ENCODE data around the gene HOXC12.
A peak's percentile ranks its signal among the peaks of the same experiment; 100 is the strongest.

HOXC12 gene

DNA sequence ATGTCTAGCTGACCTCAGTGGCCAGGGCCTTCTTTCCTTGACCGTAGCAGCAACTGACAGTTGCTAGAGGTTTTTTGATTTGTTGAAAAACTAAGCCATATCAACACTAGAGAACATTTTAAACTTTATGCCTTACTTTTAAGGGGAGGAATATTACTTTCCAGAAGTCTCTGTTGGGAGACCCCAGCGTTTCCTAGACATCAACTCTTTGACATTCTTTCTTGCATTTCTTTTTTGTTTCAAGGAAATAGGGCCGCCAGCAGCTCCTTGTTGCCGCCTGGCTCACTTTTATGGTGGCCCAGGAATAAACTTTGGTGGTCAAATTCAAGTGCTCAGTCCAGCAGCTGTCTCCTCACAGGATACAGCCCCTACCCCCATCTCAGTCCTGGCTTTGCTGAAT lies 15.7 kb downstream of the HOXC12 start:
- H3K4me3 ChIP-seq (ENCODE audit: control insufficient read depth, low read depth, low read length), result no peak overlapping the region
- TF ChIP-seq CTCF (conservative IDR thresholded peaks at IDR 0.05; ENCODE audit: control insufficient read depth, insufficient read depth, low read depth, low read length), result no peak
- DNase-seq (ENCODE audit: low read depth), result no peak

- no peak for DNase-seq (ENCODE audit: low read depth)
- H3K4me3 ChIP-seq (ENCODE audit: control insufficient read depth, low read depth, low read length), result no peak overlapping the region
- no peak for TF ChIP-seq CTCF (conservative IDR thresholded peaks at IDR 0.05; ENCODE audit: control insufficient read depth, insufficient read depth, low read depth, low read length)
Measured at GRCh38 chr12:53971129-53971528, 16.4 kb downstream of the HOXC12 start.

DNA sequence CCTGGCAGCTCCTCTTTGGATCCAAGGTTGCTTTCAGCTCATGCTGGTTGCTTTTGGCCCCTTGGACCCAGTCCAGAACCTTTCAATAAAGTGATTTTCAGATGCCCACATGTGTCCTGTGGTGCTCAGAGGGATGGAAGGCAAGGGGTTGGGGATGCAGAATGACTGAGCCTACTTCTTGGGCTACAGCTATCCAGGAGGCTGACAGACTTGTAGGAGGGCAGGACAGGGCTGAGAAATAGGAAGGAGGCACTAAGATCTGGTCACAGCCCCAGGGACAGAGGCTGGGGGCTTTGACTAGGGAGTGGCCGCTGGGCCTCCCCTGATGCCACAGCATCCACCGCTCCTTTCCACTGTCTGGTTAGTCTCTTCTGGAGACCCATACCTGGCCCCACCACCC lies 17.0 kb downstream of the HOXC12 start:
- no peak for TF ChIP-seq CTCF (conservative IDR thresholded peaks at IDR 0.05; ENCODE audit: control insufficient read depth, insufficient read depth, low read depth, low read length)
- H3K4me3 ChIP-seq (ENCODE audit: control insufficient read depth, low read depth, low read length), result no peak overlapping the region
- no peak for DNase-seq (ENCODE audit: low read depth)

DNA sequence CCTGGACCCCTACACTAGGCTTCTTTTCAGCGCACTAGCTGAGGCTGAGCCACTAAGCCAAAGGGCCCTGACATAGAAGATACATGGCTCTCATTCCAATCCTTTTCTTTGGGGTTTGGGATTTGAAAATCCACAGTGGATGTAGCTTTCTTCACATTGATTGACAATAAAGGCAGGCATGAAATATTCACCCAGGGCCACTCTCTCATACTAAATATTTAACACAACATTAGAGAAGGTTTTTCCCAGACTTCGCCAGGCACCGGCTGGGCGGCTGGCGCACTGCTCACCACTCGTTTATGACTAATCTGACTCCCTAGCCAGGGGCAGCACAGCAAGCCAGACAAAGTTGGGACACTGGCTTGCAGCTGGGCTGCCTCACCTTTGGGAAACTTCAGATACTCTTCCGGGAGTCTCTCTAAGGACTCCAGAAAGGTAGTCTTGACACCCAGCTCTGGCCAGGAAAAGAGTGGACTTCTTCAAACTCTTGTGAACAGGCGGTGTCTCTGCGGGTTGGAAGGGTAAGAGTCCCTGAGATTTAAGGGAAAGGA lies 17.5 kb downstream of the HOXC12 start:
- DNase-seq (ENCODE audit: low read depth), result peak; percentile 48
- no peak overlapping the region for H3K4me3 ChIP-seq (ENCODE audit: control insufficient read depth, low read depth, low read length)
- no peak for TF ChIP-seq CTCF (conservative IDR thresholded peaks at IDR 0.05; ENCODE audit: control insufficient read depth, insufficient read depth, low read depth, low read length)

DNA sequence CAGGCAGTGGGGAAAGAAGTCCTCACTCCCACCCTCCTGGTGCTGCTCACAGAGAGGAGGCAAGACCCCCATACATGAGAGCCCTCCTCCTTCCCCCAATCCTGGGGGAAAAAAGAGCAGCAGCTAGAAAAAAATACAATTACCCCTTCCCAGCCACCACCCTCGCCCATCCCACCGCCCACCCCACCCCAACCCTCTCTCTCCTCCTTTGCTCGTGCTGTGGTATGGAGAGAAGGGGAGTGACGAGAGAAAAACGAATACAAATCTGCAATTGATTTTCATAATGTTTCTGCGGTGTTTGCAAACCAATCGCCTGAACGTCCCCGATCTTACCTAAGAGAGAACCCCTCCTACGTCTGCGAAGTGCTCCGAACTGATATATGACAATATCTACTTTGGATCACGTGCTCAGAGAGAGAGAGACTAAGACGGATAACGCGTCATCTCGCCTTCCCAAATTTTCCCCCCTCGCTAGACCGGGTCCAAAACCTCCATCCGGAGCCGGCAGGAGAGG lies 18.1 kb downstream of the HOXC12 start, which contains the start of gene HOXC11:
HOXC11 (plus strand) TSS at position 405 of the 514 bp plus-strand sequence. CDS start 116 bp downstream, outside the sequence.
- no peak for DNase-seq (ENCODE audit: low read depth)
- H3K4me3 ChIP-seq (ENCODE audit: control insufficient read depth, low read depth, low read length), result peak within 1 kb of the TSS; percentile 54
- no peak for TF ChIP-seq CTCF (conservative IDR thresholded peaks at IDR 0.05; ENCODE audit: control insufficient read depth, insufficient read depth, low read depth, low read length)

DNA sequence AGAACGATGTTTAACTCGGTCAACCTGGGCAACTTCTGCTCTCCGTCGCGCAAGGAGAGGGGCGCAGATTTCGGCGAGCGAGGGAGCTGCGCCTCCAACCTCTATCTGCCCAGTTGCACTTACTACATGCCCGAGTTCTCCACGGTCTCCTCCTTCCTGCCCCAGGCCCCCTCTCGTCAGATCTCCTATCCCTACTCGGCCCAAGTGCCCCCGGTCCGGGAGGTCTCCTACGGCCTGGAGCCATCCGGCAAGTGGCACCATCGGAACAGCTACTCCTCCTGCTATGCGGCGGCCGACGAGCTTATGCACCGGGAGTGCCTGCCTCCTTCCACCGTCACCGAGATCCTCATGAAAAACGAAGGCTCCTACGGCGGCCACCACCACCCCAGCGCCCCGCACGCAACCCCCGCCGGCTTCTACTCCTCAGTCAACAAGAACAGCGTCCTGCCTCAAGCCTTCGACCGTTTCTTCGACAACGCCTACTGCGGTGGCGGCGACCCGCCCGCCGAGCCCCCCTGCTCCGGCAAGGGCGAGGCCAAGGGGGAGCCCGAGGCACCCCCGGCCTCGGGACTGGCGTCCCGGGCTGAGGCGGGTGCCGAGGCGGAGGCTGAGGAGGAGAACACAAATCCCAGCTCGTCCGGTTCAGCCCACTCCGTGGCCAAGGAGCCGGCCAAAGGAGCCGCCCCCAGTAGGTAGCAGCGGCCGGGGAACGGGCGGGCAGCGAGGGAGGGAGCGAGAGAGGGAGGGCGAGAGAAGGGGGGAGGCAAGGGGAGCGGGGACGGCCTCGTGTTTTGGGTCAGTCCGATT lies 18.7 kb downstream of the HOXC12 start:
- no peak for DNase-seq (ENCODE audit: low read depth)
- TF ChIP-seq CTCF (conservative IDR thresholded peaks at IDR 0.05; ENCODE audit: control insufficient read depth, insufficient read depth, low read depth, low read length), result no peak
- peak overlapping the region; percentile 54 for H3K4me3 ChIP-seq (ENCODE audit: control insufficient read depth, low read depth, low read length)

Measured in fibroblast of mammary gland (primary cell).